ENCODE measurements around the gene SPRING1. TPM values are rescaled to one million over a fixed set of nuclear protein-coding genes. Genes with fewer than 3 reads are reported as not detected.
A peak's percentile ranks its signal among the peaks of the same experiment; 100 is the strongest.

SPRING1 gene, protein sequence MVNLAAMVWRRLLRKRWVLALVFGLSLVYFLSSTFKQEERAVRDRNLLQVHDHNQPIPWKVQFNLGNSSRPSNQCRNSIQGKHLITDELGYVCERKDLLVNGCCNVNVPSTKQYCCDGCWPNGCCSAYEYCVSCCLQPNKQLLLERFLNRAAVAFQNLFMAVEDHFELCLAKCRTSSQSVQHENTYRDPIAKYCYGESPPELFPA
- total RNA-seq (2022) (68.5 and 69.6 TPM in 2 replicates), Bru-seq, nascent RNA (percentile 89 among the genes with signal in this experiment), BruChase-seq, experiment 1, labeled RNA remaining after a 2-hour chase (percentile 94 among the genes with signal in this experiment), BruChase-seq, experiment 2, labeled RNA remaining after a 6-hour chase (percentile 97 among the genes with signal in this experiment)
- long read RNA-seq, full-length matches to known transcripts: 53 of 62 reads
- long read RNA-seq, partial matches to known transcripts: 0 of 62 reads
- long read RNA-seq, other reads (novel, unspliced or antisense): 9 of 62 reads

DNA sequence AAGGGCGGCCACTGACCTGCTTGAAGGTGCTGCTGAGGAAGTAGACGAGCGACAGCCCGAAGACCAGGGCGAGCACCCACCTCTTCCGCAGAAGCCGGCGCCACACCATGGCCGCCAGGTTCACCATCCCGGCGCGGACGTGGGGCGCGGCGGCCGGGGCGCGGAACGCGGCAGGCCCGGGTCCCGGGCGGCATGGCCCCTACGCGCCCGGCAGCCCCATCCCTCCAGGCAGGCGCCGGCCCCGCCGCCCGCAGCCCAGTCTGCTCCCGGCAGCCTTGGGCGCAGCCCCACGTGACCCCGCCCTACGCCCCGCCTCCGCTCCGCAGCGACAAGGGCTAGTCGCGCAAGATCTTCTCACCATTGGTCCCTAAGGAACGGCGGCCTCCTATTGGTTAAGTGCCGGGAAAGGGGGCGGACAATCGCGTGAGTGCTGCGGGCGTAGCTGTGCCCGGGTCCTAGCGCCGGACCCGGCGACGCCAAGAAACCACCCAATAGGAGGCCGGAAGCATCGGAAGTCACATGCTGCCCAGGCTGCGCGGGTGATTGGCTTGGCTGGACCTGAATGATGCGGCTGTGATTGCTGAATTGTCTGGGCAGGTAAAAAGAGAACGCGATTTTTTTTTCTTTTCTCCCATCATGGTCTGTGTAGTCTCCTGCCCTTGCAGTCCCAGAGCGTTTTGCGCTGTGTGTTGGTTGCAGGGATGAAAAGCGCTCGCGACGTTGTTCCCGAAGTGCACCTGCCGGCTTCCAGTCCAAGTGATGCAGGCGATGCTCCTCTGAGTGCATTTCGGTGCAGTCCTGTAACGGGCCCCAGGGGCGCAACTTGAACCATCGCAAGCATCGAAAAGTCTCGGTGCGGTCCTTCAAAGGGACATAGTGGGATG lies at the start of gene SPRING1, which contains the start of gene RNFT2:
SPRING1 (minus strand) TSS at position 296 of the 884 bp plus-strand sequence; CDS start at position 127, 169 bp downstream.
RNFT2 (plus strand) TSS at position 542 of the 884 bp plus-strand sequence. CDS start 2,183 bp downstream, outside the sequence.
- peak within 1 kb of the TSS; percentile 93 for H3K4me3 ChIP-seq (ENCODE audit: low read depth, low read length)
- Mint-ChIP-seq H3K36me3 (ENCODE audit: insufficient read depth, unreplicated experiment) (peaks cover 34% of the 10 kb centered on the region), H3K9me3 (ENCODE audit: unreplicated experiment) (no peaks in the 10 kb centered on the region), H3K4me1 (ENCODE audit: low read depth, unreplicated experiment) (peaks cover 19% of the 10 kb centered on the region), H3K4me3 (ENCODE audit: unreplicated experiment) (peak within 1 kb of the TSS; percentile 96), H3K27ac (ENCODE audit: unreplicated experiment) (peak within 1 kb of the TSS; percentile 78), H3K27me3 (ENCODE audit: insufficient read depth, unreplicated experiment) (no peaks in the 10 kb centered on the region)
- H3K27me3 ChIP-seq (replicated peaks; ENCODE audit: control insufficient read depth, insufficient read depth, low read length): no peaks in the 10 kb centered on the region
- CTCF ChIA-PET: no interaction called here
- H3K36me3 ChIP-seq (ENCODE audit: control insufficient read depth, insufficient read depth, low read length): no peaks in the 10 kb centered on the region; the same call in 1 of the 2 replicates
- H3K9me3 ChIP-seq: no peaks in the 10 kb centered on the region
- TF ChIP-seq, protein P1, sequence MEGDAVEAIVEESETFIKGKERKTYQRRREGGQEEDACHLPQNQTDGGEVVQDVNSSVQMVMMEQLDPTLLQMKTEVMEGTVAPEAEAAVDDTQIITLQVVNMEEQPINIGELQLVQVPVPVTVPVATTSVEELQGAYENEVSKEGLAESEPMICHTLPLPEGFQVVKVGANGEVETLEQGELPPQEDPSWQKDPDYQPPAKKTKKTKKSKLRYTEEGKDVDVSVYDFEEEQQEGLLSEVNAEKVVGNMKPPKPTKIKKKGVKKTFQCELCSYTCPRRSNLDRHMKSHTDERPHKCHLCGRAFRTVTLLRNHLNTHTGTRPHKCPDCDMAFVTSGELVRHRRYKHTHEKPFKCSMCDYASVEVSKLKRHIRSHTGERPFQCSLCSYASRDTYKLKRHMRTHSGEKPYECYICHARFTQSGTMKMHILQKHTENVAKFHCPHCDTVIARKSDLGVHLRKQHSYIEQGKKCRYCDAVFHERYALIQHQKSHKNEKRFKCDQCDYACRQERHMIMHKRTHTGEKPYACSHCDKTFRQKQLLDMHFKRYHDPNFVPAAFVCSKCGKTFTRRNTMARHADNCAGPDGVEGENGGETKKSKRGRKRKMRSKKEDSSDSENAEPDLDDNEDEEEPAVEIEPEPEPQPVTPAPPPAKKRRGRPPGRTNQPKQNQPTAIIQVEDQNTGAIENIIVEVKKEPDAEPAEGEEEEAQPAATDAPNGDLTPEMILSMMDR (IDR thresholded peaks at IDR 0.05; ENCODE audit: insufficient read depth in 1 of 2, low read depth in 1 of 2, low read length in 1 of 2, severe bottlenecking in 1 of 2, unreplicated experiment in 1 of 2): peak in 1 of 2 experiments; percentile 1
- peak; percentile 99 for DNase-seq
- BruUV-seq (replicated peaks): no TSS peak
- peaks cover 26% of the 10 kb centered on the region for H3K4me1 ChIP-seq
- POLR2A ChIA-PET: interaction anchor here (0.8 kb wide), 1 partner anchor 10 kb away, joined by 7 read pairs; no protein-coding TSS in a partner anchor
- intact Hi-C loops (cut with micrococcal nuclease; ENCODE audit: unreplicated experiment): loop anchor here (1.0 to 2.0 kb wide), 2 partner anchors 143 to 178 kb away; partner anchors contain the start of gene HRK

- BruUV-seq (replicated peaks): no TSS peak
- CTCF ChIA-PET: no interaction called here
Measured at GRCh38 chr12:116784238-116784612, 46.4 kb upstream of the SPRING1 start.

More at GRCh38 chr12:116784238-116784612, 46.4 kb upstream of the SPRING1 start:
- Histone ChIP-seq H3K27me3 (replicated peaks; ENCODE audit: control insufficient read depth, insufficient read depth, low read length) (no peaks in the 10 kb centered on the region), H3K4me3 (ENCODE audit: low read depth, low read length) (no peak overlapping the region), H3K9me3 (no peaks in the 10 kb centered on the region), H3K36me3 (ENCODE audit: control insufficient read depth, insufficient read depth, low read length) (no peaks in the 10 kb centered on the region), H3K4me1 (no peaks in the 10 kb centered on the region)
- Mint-ChIP-seq H3K36me3 (ENCODE audit: insufficient read depth, unreplicated experiment) (no peaks in the 10 kb centered on the region), H3K9me3 (ENCODE audit: unreplicated experiment) (no peaks in the 10 kb centered on the region), H3K27me3 (ENCODE audit: insufficient read depth, unreplicated experiment) (no peaks in the 10 kb centered on the region), H3K4me1 (ENCODE audit: low read depth, unreplicated experiment) (no peaks in the 10 kb centered on the region), H3K27ac (ENCODE audit: unreplicated experiment) (no peak overlapping the region), H3K4me3 (ENCODE audit: unreplicated experiment) (no peak overlapping the region)
- TF ChIP-seq, protein P1 (IDR thresholded peaks at IDR 0.05; ENCODE audit: insufficient read depth in 1 of 2, low read depth in 1 of 2, low read length in 1 of 2, severe bottlenecking in 1 of 2, unreplicated experiment in 1 of 2): no peak
- intact Hi-C loops (cut with micrococcal nuclease; ENCODE audit: unreplicated experiment): no loop called here
- POLR2A ChIA-PET: no interaction called here
- peak; percentile 10 to 43 for DNase-seq

All from Caco-2 (cell line).